ENCODE data around the gene PPM1B.

- TF ChIP-seq CTCF (IDR thresholded peaks at IDR 0.05 in 4 of 5, conservative IDR thresholded peaks at IDR 0.05 in 1 of 5) (no peak), POLR2A (IDR thresholded peaks at IDR 0.05) (no peak)
Observed at GRCh38 chr2:44189104-44189503, 20.4 kb downstream of the PPM1B start.

All from gastrocnemius medialis (tissue), 4 donors.